Nephron (organoid): Measurements from ENCODE around the gene LRRC26.

Experiments used
- H3K27ac Mint-ChIP-seq, 3 experiments: 2 replicates each; pipeline ENCODE4 v1.8.0; 2020; ENCODE audit warnings: mixed read lengths in 3 of 3, mild to moderate bottlenecking in 2 of 3, moderate library complexity in 1 of 3
- H3K27me3 Mint-ChIP-seq: 2 replicates; pipeline ENCODE4 v1.8.0; 2021; ENCODE audit warnings: low read depth, mild to moderate bottlenecking, moderate library complexity, mixed read lengths
- H3K36me3 Mint-ChIP-seq: 2 replicates; pipeline ENCODE4 v1.8.0; 2020; ENCODE audit warnings: low read depth, mixed read lengths
- H3K4me1 Mint-ChIP-seq: 2 replicates; pipeline ENCODE4 v1.8.0; 2020; ENCODE audit warnings: mixed read lengths
- H3K4me3 Mint-ChIP-seq, 3 experiments: 2 replicates each; pipeline ENCODE4 v1.8.0; 2020; ENCODE audit warnings: mild to moderate bottlenecking in 3 of 3, mixed read lengths in 3 of 3, moderate library complexity in 2 of 3
- H3K9me3 Mint-ChIP-seq: 2 replicates; pipeline ENCODE4 v1.8.0; 2020; ENCODE audit warnings: mixed read lengths
- TF ChIP-seq, protein P1 (sequence below), 3 experiments: fragments of 200-600 bp; sonication (generic); IDR thresholded peaks; one replicate each; pipeline ENCODE4 v1.5.0; 2021; ENCODE audit warnings: antibody characterized with exemption in 3 of 3; ENCODE audit not compliant: unreplicated experiment in 3 of 3

The LRRC26 gene

DNA sequence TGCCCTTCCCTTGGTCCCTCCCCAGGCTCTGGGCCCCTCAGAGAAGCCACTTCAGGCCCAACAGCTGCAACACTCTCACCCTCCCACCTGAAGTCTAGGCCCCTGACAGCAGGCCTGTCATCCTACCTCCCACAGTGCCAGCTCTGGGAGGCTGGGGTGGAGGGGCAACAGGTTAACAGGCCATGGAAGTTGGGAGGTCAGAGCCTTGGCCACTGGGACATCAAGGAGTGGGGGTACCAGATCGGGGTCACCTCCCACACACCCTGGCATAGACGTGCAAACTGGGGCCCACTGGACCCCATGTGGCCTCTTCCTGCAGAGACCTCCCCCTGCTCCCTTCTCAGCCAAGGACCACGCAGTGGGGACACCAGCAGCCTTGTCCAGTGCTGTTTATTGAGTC, 21.4 kb upstream of the LRRC26 start:
- Mint-ChIP-seq H3K9me3 (no peaks in the 10 kb centered on the region), H3K4me3 (peak overlapping the region; percentile 77 to 88 (median 85)), H3K27ac (no peak overlapping the region), H3K4me1 (peaks cover 32% of the 10 kb centered on the region), H3K27me3 (no peaks in the 10 kb centered on the region), H3K36me3 (no peaks in the 10 kb centered on the region)
- TF ChIP-seq, protein P1, sequence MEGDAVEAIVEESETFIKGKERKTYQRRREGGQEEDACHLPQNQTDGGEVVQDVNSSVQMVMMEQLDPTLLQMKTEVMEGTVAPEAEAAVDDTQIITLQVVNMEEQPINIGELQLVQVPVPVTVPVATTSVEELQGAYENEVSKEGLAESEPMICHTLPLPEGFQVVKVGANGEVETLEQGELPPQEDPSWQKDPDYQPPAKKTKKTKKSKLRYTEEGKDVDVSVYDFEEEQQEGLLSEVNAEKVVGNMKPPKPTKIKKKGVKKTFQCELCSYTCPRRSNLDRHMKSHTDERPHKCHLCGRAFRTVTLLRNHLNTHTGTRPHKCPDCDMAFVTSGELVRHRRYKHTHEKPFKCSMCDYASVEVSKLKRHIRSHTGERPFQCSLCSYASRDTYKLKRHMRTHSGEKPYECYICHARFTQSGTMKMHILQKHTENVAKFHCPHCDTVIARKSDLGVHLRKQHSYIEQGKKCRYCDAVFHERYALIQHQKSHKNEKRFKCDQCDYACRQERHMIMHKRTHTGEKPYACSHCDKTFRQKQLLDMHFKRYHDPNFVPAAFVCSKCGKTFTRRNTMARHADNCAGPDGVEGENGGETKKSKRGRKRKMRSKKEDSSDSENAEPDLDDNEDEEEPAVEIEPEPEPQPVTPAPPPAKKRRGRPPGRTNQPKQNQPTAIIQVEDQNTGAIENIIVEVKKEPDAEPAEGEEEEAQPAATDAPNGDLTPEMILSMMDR (IDR thresholded peaks at IDR 0.05; ENCODE audit: unreplicated experiment in 3 of 3) = no peak

DNA sequence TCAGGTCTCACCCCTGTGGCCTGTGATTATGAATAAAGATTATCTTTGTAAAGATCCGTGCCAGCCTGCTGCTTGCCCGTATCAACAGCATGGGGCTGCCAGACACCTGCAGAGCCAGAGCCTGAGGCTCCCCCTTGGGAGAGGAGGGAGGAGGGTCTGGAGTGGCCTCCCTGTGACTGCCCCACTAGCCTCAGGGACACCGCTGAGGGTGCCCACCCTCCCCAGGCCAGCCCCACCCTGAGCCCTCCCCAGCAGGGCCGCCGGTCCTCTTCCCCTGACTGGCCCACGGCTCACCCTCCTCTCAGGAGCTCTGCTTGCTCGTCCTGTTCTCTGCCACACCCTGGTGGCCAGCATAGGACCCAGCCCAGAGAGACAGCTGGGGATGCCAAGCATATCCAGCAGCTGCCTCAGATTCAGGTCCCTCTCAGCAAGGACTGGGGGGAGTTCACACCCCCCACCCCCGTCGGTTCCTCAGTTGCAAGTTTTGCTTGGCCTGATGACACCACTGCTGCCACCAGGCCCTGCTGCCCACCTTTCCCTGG, 20.5 kb upstream of the LRRC26 start:
- Mint-ChIP-seq H3K27ac (peak overlapping the region in 2 of 3 experiments; percentile 53 to 68), H3K9me3 (no peaks in the 10 kb centered on the region), H3K27me3 (no peaks in the 10 kb centered on the region), H3K4me1 (peaks cover 32% of the 10 kb centered on the region), H3K36me3 (no peaks in the 10 kb centered on the region), H3K4me3 (peak overlapping the region; percentile 85 to 90 (median 88))
- TF ChIP-seq, protein P1 (IDR thresholded peaks at IDR 0.05; ENCODE audit: unreplicated experiment in 3 of 3) = no peak

DNA sequence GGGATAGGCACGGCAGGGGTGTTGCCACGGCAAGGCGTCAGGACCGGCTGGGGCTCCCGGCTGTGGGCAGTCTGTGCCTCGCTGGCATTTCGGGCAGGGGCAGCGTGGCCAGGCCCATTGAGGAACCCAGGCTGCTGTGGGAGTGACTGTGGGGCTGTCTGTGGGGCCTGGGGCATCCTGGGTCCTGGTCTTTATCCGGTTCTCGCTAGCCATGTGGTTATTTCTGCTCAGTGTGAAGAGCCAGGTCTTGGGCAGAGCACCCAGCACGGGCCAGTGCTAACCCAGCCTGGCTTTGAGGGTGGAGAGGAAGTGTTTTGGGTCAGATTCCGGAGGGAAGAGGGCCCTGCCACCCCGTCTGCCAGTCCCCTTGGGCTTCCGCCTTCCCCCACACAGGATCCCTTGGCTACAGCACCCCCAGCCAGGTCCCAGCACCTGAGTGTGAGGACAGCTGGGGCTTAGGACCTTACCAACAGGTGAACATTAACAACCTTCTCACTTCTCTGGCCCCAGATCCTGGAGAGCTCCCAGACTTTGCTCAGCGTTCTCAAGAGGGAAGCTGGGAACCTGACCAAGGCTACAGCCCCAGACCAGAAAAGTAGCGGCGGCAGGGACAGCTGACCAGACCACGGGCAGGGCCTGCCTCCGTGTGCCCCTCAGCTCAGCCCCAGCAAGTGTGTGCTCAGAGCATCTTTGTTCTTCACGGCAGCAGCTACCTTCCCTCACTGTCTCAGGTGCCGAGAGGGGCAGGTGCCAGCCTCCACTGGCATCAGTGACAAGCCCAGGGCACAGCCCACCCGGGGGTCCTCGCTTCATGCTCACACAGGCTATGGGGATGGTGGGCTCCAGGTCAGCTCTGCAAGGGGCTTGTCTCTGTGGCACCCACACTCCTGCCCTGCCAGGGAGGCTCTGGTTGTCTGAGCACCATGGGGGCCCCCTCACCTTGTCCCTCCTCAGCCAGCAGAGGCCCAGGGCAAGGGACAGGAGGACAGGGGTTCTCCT, 19.7 kb upstream of the LRRC26 start:
- Mint-ChIP-seq H3K36me3 (peaks cover under 1% of the 10 kb centered on the region), H3K27me3 (no peaks in the 10 kb centered on the region), H3K27ac (peak overlapping the region; percentile 84 to 96 (median 91)), H3K4me1 (peaks cover 32% of the 10 kb centered on the region), H3K9me3 (no peaks in the 10 kb centered on the region), H3K4me3 (peak overlapping the region; percentile 90 to 99 (median 93))
- TF ChIP-seq, protein P1 (IDR thresholded peaks at IDR 0.05; ENCODE audit: unreplicated experiment in 3 of 3) = no peak

DNA sequence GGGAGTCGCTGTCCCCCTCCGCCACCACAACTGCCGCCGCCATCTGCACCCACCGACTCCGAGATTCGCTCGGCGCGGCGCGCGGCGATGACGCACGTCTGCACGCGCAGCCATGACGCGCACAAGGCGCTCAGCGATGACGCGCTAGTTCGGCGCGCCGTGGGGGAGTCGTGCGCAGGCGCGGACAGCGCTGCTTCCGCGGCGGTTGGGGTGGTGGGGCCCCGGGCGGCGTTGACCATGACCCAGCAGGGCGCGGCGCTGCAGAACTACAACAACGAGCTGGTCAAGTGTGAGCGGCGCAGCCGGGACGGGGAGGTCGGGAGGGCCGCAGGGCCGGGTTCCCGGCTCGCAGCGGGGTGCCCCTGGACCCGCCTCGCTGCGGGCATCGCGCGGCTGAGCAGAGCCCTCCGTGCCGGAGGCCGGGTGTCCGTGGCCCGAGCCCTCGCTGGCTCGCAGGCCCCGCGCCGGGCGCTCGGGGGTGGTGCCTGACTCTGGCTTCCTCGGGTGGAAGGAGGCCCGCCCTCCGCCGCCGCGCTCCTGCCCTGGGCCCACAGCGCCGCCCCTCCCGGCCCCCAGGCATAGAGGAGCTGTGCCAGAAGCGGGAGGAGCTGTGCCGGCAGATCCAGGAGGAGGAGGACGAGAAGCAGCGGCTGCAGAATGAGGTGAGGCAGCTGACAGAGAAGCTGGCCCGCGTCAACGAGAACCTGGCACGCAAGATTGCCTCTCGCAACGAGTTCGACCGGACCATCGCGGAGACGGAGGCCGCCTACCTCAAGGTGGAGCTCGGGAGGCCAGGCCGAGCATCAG, 18.8 kb upstream of the LRRC26 start, which contains the start of the genes ANAPC2 and SSNA1:
Gene ANAPC2 (minus strand): TSS at position 71 of the 807 bp plus-strand sequence. CDS start 28 bp downstream, at position 43.
Gene SSNA1 (plus strand): TSS at position 187 of the 807 bp plus-strand sequence. CDS start 51 bp downstream, at position 238.
- TF ChIP-seq, protein P1 (IDR thresholded peaks at IDR 0.05; ENCODE audit: unreplicated experiment in 3 of 3) = peak in 2 of 3 experiments; percentile 14 to 29
- peaks cover 32% of the 10 kb centered on the region for H3K4me1 Mint-ChIP-seq
- peaks cover 6% of the 10 kb centered on the region for H3K36me3 Mint-ChIP-seq
- H3K4me3 Mint-ChIP-seq = peak within 1 kb of the TSS; percentile 91 to 99 (median 94)
- no peaks in the 10 kb centered on the region for H3K27me3 Mint-ChIP-seq
- H3K9me3 Mint-ChIP-seq = no peaks in the 10 kb centered on the region
- peak within 1 kb of the TSS; percentile 84 to 96 (median 91) for H3K27ac Mint-ChIP-seq

DNA sequence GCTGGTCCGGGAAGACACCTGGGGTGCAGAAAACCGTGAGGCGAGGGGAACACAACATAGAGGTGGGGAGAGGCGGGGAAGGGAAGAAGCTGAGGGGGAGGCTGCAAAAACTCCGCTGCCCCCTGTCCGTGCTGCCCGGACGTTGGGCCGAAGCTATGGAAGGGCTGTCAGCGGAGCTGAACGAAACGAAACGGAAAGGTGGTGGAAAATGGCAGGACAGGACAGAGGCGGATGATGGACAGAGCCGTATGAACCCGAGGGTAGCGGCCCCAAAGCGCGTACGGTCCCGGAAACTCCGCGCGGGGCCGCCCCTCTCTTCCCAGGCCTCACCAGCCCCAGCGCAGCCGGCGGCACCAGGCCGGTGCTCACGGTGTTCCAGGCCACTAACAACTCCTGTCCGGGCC, 18.2 kb upstream of the LRRC26 start:
- H3K27ac Mint-ChIP-seq = peak overlapping the region; percentile 72 to 91 (median 84)
- TF ChIP-seq, protein P1 (IDR thresholded peaks at IDR 0.05; ENCODE audit: unreplicated experiment in 3 of 3) = no peak
- no peaks in the 10 kb centered on the region for H3K27me3 Mint-ChIP-seq
- H3K9me3 Mint-ChIP-seq = no peaks in the 10 kb centered on the region
- H3K4me3 Mint-ChIP-seq = peak overlapping the region; percentile 91 to 95 (median 94)
- peaks cover 6% of the 10 kb centered on the region for H3K36me3 Mint-ChIP-seq
- peaks cover 32% of the 10 kb centered on the region for H3K4me1 Mint-ChIP-seq
